SJSA1 (cell line): ENCODE data around the gene FAM114A2. TPM values are rescaled to one million over a fixed set of nuclear protein-coding genes. Genes with fewer than 3 reads are reported as not detected.

Source experiments
- DNase-seq, 2 experiments: peaks; one replicate each; pipeline ENCODE4 v3.0.0-alpha.2; 2015 to 2020; ENCODE audit warnings: low spot score in 2 of 2, low read depth in 1 of 2
- H3K27ac ChIP-seq: fragments of 250-450 bp; sonication (Bioruptor Pico); 2 replicates; pipeline ENCODE4 v1.5.1; 2020; ENCODE audit warnings: mild to moderate bottlenecking, moderate library complexity
- H3K27me3 ChIP-seq: fragments of 250-450 bp; sonication (Bioruptor Pico); replicated peaks from 2 replicates; pipeline ENCODE4 v1.5.1; 2020; ENCODE audit warnings: mild to moderate bottlenecking, moderate library complexity
- H3K36me3 ChIP-seq: fragments of 250-450 bp; sonication (Bioruptor Pico); 2 replicates; pipeline ENCODE4 v1.5.1; 2020; ENCODE audit warnings: mild to moderate bottlenecking
- H3K4me1 ChIP-seq: fragments of 250-450 bp; sonication (Bioruptor Pico); replicated peaks from 2 replicates; pipeline ENCODE4 v1.6.1; 2021; ENCODE audit warnings: mild to moderate bottlenecking
- H3K4me3 ChIP-seq: fragments of 250-450 bp; sonication (Bioruptor Pico); 2 replicates; pipeline ENCODE4 v1.5.1; 2020; ENCODE audit warnings: mild to moderate bottlenecking
- H3K9me3 ChIP-seq: fragments of 250-450 bp; sonication (Bioruptor Pico); replicated peaks from 2 replicates; pipeline ENCODE4 v1.5.1; 2020; ENCODE audit warnings: mild to moderate bottlenecking
- total RNA-seq: library from RNA; depleted of rRNA; stranded (reverse); fragments of >200 nt; shearing (Covaris generic); gene quantifications from 2 replicates; pipeline ENCODE4 v1.2.3, GENCODE V29; 2014

The FAM114A2 gene
- total RNA-seq, 1 experiment from 2014 or later = 49.1 TPM

GRCh38 chr5:153991168-153991567, 47.5 kb downstream of the FAM114A2 start:
- H3K27ac ChIP-seq = no peak overlapping the region
- no peaks in the 10 kb centered on the region for H3K4me1 ChIP-seq
- H3K27me3 ChIP-seq = no peaks in the 10 kb centered on the region
- H3K36me3 ChIP-seq = peaks cover 13% of the 10 kb centered on the region
- no peaks in the 10 kb centered on the region for H3K9me3 ChIP-seq
- H3K4me3 ChIP-seq = no peak overlapping the region
- no peak for DNase-seq

- no peak for DNase-seq
- no peak overlapping the region for H3K27ac ChIP-seq
- no peaks in the 10 kb centered on the region for H3K9me3 ChIP-seq
- peaks cover 8% of the 10 kb centered on the region for H3K36me3 ChIP-seq
- H3K4me1 ChIP-seq = no peaks in the 10 kb centered on the region
- no peaks in the 10 kb centered on the region for H3K27me3 ChIP-seq
- no peak overlapping the region for H3K4me3 ChIP-seq
Observed at GRCh38 chr5:153988510-153988909, 50.2 kb downstream of the FAM114A2 start.

- no peak for DNase-seq
Observed at GRCh38 chr5:153987301-153987700, 51.4 kb downstream of the FAM114A2 start.

GRCh38 chr5:153985498-153985897, 53.2 kb downstream of the FAM114A2 start:
- Histone ChIP-seq H3K27me3 (peaks cover 18% of the 10 kb centered on the region), H3K27ac (no peak overlapping the region), H3K36me3 (no peaks in the 10 kb centered on the region), H3K4me1 (no peaks in the 10 kb centered on the region), H3K9me3 (no peaks in the 10 kb centered on the region), H3K4me3 (no peak overlapping the region)
- no peak for DNase-seq

More at GRCh38 chr5:153987301-153987700, 51.4 kb downstream of the FAM114A2 start:
- H3K27me3 ChIP-seq = peaks cover 11% of the 10 kb centered on the region
- no peak overlapping the region for H3K27ac ChIP-seq
- no peaks in the 10 kb centered on the region for H3K9me3 ChIP-seq
- H3K4me1 ChIP-seq = no peaks in the 10 kb centered on the region
- no peak overlapping the region for H3K4me3 ChIP-seq
- peaks cover 4% of the 10 kb centered on the region; the same call in 1 of the 2 replicates for H3K36me3 ChIP-seq

GRCh38 chr5:153983885-153984284, 54.8 kb downstream of the FAM114A2 start:
- no peaks in the 10 kb centered on the region for H3K4me1 ChIP-seq
- no peak overlapping the region for H3K4me3 ChIP-seq
- H3K27ac ChIP-seq = no peak overlapping the region
- peaks cover 32% of the 10 kb centered on the region for H3K27me3 ChIP-seq
- no peaks in the 10 kb centered on the region for H3K36me3 ChIP-seq
- no peak for DNase-seq
- no peaks in the 10 kb centered on the region for H3K9me3 ChIP-seq

GRCh38 chr5:153981905-153982605, 56.7 kb downstream of the FAM114A2 start:
- H3K9me3 ChIP-seq = no peaks in the 10 kb centered on the region
- H3K27ac ChIP-seq = no peak overlapping the region
- H3K36me3 ChIP-seq = no peaks in the 10 kb centered on the region
- DNase-seq = no peak
- H3K4me1 ChIP-seq = no peaks in the 10 kb centered on the region
- H3K27me3 ChIP-seq = peaks cover 38% of the 10 kb centered on the region
- no peak overlapping the region for H3K4me3 ChIP-seq

- no peak for DNase-seq
- no peak overlapping the region for H3K27ac ChIP-seq
- H3K4me3 ChIP-seq = no peak overlapping the region
- H3K27me3 ChIP-seq = peaks cover 56% of the 10 kb centered on the region
- no peaks in the 10 kb centered on the region for H3K4me1 ChIP-seq
- H3K9me3 ChIP-seq = no peaks in the 10 kb centered on the region
- no peaks in the 10 kb centered on the region for H3K36me3 ChIP-seq
Observed at GRCh38 chr5:153979028-153979783, 59.5 kb downstream of the FAM114A2 start.

GRCh38 chr5:153974813-153975163, 63.9 kb downstream of the FAM114A2 start:
- no peaks in the 10 kb centered on the region for H3K36me3 ChIP-seq
- no peaks in the 10 kb centered on the region for H3K4me1 ChIP-seq
- no peaks in the 10 kb centered on the region for H3K9me3 ChIP-seq
- H3K4me3 ChIP-seq = no peak overlapping the region
- peaks cover 31% of the 10 kb centered on the region for H3K27me3 ChIP-seq
- H3K27ac ChIP-seq = no peak overlapping the region
- DNase-seq = no peak

GRCh38 chr5:153974131-153974812, 64.4 kb downstream of the FAM114A2 start:
- H3K27me3 ChIP-seq = peaks cover 26% of the 10 kb centered on the region
- no peaks in the 10 kb centered on the region for H3K9me3 ChIP-seq
- no peaks in the 10 kb centered on the region for H3K4me1 ChIP-seq
- H3K4me3 ChIP-seq = no peak overlapping the region
- H3K27ac ChIP-seq = no peak overlapping the region
- DNase-seq = peak in 1 of 2 experiments; percentile 48
- no peaks in the 10 kb centered on the region for H3K36me3 ChIP-seq

- Histone ChIP-seq H3K4me3 (no peak overlapping the region), H3K27ac (no peak overlapping the region), H3K36me3 (no peaks in the 10 kb centered on the region), H3K9me3 (no peaks in the 10 kb centered on the region), H3K27me3 (peaks cover 19% of the 10 kb centered on the region), H3K4me1 (no peaks in the 10 kb centered on the region)
- DNase-seq = no peak
Observed at GRCh38 chr5:153972240-153972639, 66.5 kb downstream of the FAM114A2 start.

GRCh38 chr5:153970496-153970895, 68.2 kb downstream of the FAM114A2 start:
- no peaks in the 10 kb centered on the region for H3K36me3 ChIP-seq
- H3K4me3 ChIP-seq = no peak overlapping the region

GRCh38 chr5:153969563-153969895, 69.2 kb downstream of the FAM114A2 start:
- Histone ChIP-seq H3K9me3 (no peaks in the 10 kb centered on the region), H3K27me3 (no peaks in the 10 kb centered on the region; the same call in 1 of the 2 replicates), H3K36me3 (no peaks in the 10 kb centered on the region), H3K4me3 (no peak overlapping the region), H3K27ac (no peak overlapping the region), H3K4me1 (no peaks in the 10 kb centered on the region; the same call in 1 of the 2 replicates)
- no peak for DNase-seq

More at GRCh38 chr5:153970496-153970895, 68.2 kb downstream of the FAM114A2 start:
- H3K27ac ChIP-seq = no peak overlapping the region
- no peak for DNase-seq
- no peaks in the 10 kb centered on the region for H3K4me1 ChIP-seq
- H3K9me3 ChIP-seq = no peaks in the 10 kb centered on the region
- peaks cover 4% of the 10 kb centered on the region for H3K27me3 ChIP-seq

- Histone ChIP-seq H3K27me3 (no peaks in the 10 kb centered on the region; the same call in 1 of the 2 replicates), H3K36me3 (no peaks in the 10 kb centered on the region), H3K9me3 (no peaks in the 10 kb centered on the region), H3K4me3 (no peak overlapping the region), H3K4me1 (no peaks in the 10 kb centered on the region; the same call in 1 of the 2 replicates), H3K27ac (no peak overlapping the region)
- no peak for DNase-seq
Observed at GRCh38 chr5:153968761-153969562, 69.7 kb downstream of the FAM114A2 start.
